GM21825 (cell line): ENCODE results near the gene NPC1.
"Not testable (repeated sequence)": the region's sequence is repeated elsewhere in the genome, so short reads cannot be mapped to it uniquely, and the experiment has no call there.

Source experiments
- ATAC-seq: cut with Tn5 transposase; IDR thresholded peaks from one replicate; pipeline ENCODE4 v1.9.1; 2021; ENCODE audit warnings: mild to moderate bottlenecking, moderate library complexity; ENCODE audit not compliant: unreplicated experiment

The NPC1 gene

GRCh38 chr18:23577521-23577920, 8.8 kb downstream of the NPC1 start:
- not testable (repeated sequence) for ATAC-seq

- no peak for ATAC-seq
These were observed 11.0 kb downstream of the NPC1 start for GRCh38 chr18:23575309-23575651.

- no peak for ATAC-seq
These were observed 11.5 kb downstream of the NPC1 start for GRCh38 chr18:23574611-23575308.

GRCh38 chr18:23573626-23574431, 12.5 kb downstream of the NPC1 start:
- no peak for ATAC-seq

GRCh38 chr18:23573020-23573419, 13.3 kb downstream of the NPC1 start:
- ATAC-seq, result no peak

GRCh38 chr18:23572570-23572969, 13.7 kb downstream of the NPC1 start:
- no peak for ATAC-seq

- ATAC-seq, result no peak
These were observed 14.3 kb downstream of the NPC1 start for GRCh38 chr18:23572012-23572411.

GRCh38 chr18:23570912-23571504, 15.3 kb downstream of the NPC1 start:
- ATAC-seq, result no peak

- no peak for ATAC-seq
These were observed 16.8 kb downstream of the NPC1 start for GRCh38 chr18:23569299-23570063.

GRCh38 chr18:23568281-23569138, 17.8 kb downstream of the NPC1 start:
- ATAC-seq, result no peak

GRCh38 chr18:23567671-23568070, 18.6 kb downstream of the NPC1 start:
- no peak for ATAC-seq

GRCh38 chr18:23565916-23566547, 20.3 kb downstream of the NPC1 start:
- ATAC-seq, result no peak

- ATAC-seq, result no peak
These were observed 22.8 kb downstream of the NPC1 start for GRCh38 chr18:23563377-23564043.

- no peak for ATAC-seq
These were observed 26.1 kb downstream of the NPC1 start for GRCh38 chr18:23560186-23560585.

GRCh38 chr18:23557511-23557910, 28.8 kb downstream of the NPC1 start:
- not testable (repeated sequence) for ATAC-seq

GRCh38 chr18:23556145-23556780, 30.0 kb downstream of the NPC1 start:
- ATAC-seq, result no peak

GRCh38 chr18:23553887-23554286, 32.4 kb downstream of the NPC1 start:
- ATAC-seq, result no peak

GRCh38 chr18:23552505-23552904, 33.8 kb downstream of the NPC1 start:
- no peak for ATAC-seq

GRCh38 chr18:23551978-23552377, 34.3 kb downstream of the NPC1 start:
- no peak for ATAC-seq
